COLO829 (cell line): Measurements from ENCODE around the gene AFF2.
"Not testable (repeated sequence)": the region's sequence is repeated elsewhere in the genome, so short reads cannot be mapped to it uniquely, and the experiment has no call there.

Experiments
- DNase-seq: peaks from one replicate; pipeline ENCODE4 v3.0.0; 2012; ENCODE audit warnings: low spot score

Gene AFF2

GRCh38 chrX:148865277-148866210, 365.1 kb downstream of the AFF2 start:
- no peak for DNase-seq

GRCh38 chrX:148867596-148867995, 367.2 kb downstream of the AFF2 start:
- no peak for DNase-seq

GRCh38 chrX:148871422-148872160, 371.2 kb downstream of the AFF2 start:
- no peak for DNase-seq

- no peak for DNase-seq
Measured at GRCh38 chrX:148872161-148872535, 371.7 kb downstream of the AFF2 start.

GRCh38 chrX:148872881-148873280, 372.5 kb downstream of the AFF2 start:
- no peak for DNase-seq

- DNase-seq, result no peak
Measured at GRCh38 chrX:148874636-148875246, 374.3 kb downstream of the AFF2 start.

GRCh38 chrX:148878371-148878770, 378.0 kb downstream of the AFF2 start:
- DNase-seq, result peak; percentile 20

GRCh38 chrX:148885203-148885602, 384.8 kb downstream of the AFF2 start:
- no peak for DNase-seq

- DNase-seq, result no peak
Measured at GRCh38 chrX:148893395-148893794, 393.0 kb downstream of the AFF2 start.

- DNase-seq, result no peak
Measured at GRCh38 chrX:148902581-148902980, 402.2 kb downstream of the AFF2 start.

GRCh38 chrX:148903176-148903575, 402.8 kb downstream of the AFF2 start:
- DNase-seq, result no peak

- no peak for DNase-seq
Measured at GRCh38 chrX:148904421-148905111, 404.1 kb downstream of the AFF2 start.

GRCh38 chrX:148905400-148905799, 405.0 kb downstream of the AFF2 start:
- DNase-seq, result no peak

GRCh38 chrX:148906628-148907027, 406.2 kb downstream of the AFF2 start:
- DNase-seq, result not testable (repeated sequence)

GRCh38 chrX:148909758-148910157, 409.3 kb downstream of the AFF2 start:
- no peak for DNase-seq

- DNase-seq, result no peak
Measured at GRCh38 chrX:148913971-148914370, 413.6 kb downstream of the AFF2 start.

GRCh38 chrX:148914783-148915182, 414.4 kb downstream of the AFF2 start:
- DNase-seq, result peak; percentile 21

- no peak for DNase-seq
Measured at GRCh38 chrX:148915474-148915873, 415.1 kb downstream of the AFF2 start.

- DNase-seq, result no peak
Measured at GRCh38 chrX:148917441-148917840, 417.0 kb downstream of the AFF2 start.

- DNase-seq, result no peak
Measured at GRCh38 chrX:148923631-148924030, 423.2 kb downstream of the AFF2 start.

GRCh38 chrX:148926371-148926770, 426.0 kb downstream of the AFF2 start:
- no peak for DNase-seq

GRCh38 chrX:148928811-148929210, 428.4 kb downstream of the AFF2 start:
- DNase-seq, result no peak
